Ovary (tissue), 3 donors: Measurements from ENCODE around the gene SLFN11.

ENCODE experiments used
- EP300 ChIP-seq: sonication (generic); formaldehyde crosslinking; IDR thresholded peaks from one replicate; pipeline ENCODE4 v1.6.1; 2017; ENCODE audit warnings: antibody characterized with exemption
- POLR2A ChIP-seq: fragments of 450-650 bp; IDR thresholded peaks from one replicate; pipeline ENCODE4 v1.6.1; 2017; ENCODE audit warnings: antibody characterized with exemption, mild to moderate bottlenecking, moderate library complexity
- TF ChIP-seq, protein P1 (sequence below), 3 donors: fragments of 450-650 bp in 2 of 3; fragments of 200-600 bp in 1 of 3; IDR thresholded peaks; one replicate each; pipeline versions ENCODE4 v1.5.1 to v1.8.0; 2016 to 2022; ENCODE audit warnings: antibody characterized with exemption in 3 of 3, mild to moderate bottlenecking in 1 of 3
- donor health status: DM: no; HTN: no; CAD: no.

GRCh38 chr17:35315971-35316370, 57.5 kb downstream of the SLFN11 start:
- TF ChIP-seq, protein P1, sequence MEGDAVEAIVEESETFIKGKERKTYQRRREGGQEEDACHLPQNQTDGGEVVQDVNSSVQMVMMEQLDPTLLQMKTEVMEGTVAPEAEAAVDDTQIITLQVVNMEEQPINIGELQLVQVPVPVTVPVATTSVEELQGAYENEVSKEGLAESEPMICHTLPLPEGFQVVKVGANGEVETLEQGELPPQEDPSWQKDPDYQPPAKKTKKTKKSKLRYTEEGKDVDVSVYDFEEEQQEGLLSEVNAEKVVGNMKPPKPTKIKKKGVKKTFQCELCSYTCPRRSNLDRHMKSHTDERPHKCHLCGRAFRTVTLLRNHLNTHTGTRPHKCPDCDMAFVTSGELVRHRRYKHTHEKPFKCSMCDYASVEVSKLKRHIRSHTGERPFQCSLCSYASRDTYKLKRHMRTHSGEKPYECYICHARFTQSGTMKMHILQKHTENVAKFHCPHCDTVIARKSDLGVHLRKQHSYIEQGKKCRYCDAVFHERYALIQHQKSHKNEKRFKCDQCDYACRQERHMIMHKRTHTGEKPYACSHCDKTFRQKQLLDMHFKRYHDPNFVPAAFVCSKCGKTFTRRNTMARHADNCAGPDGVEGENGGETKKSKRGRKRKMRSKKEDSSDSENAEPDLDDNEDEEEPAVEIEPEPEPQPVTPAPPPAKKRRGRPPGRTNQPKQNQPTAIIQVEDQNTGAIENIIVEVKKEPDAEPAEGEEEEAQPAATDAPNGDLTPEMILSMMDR (IDR thresholded peaks at IDR 0.05) = no peak
- TF ChIP-seq EP300 (no peak), POLR2A (no peak)
